Measurements from ENCODE around the gene FBXW5. TPM values are rescaled to one million over a fixed set of nuclear protein-coding genes. Genes with fewer than 3 reads are reported as not detected.

Gene FBXW5
- total RNA-seq, 1 experiment from 2014 or later = 66.8 TPM

- peaks cover 12% of the 10 kb centered on the region for H3K36me3 Mint-ChIP-seq (ENCODE audit: insufficient read depth, unreplicated experiment)
- no peak overlapping the region for H3K27ac Mint-ChIP-seq (ENCODE audit: unreplicated experiment)
- no peaks in the 10 kb centered on the region for H3K9me3 ChIP-seq
- no peak for TF ChIP-seq CTCF (IDR thresholded peaks at IDR 0.05; ENCODE audit: insufficient read depth in 1 of 2, low read depth in 1 of 2, low read length in 1 of 2, severe bottlenecking in 1 of 2, unreplicated experiment in 1 of 2)
- no peaks in the 10 kb centered on the region for H3K4me1 Mint-ChIP-seq (ENCODE audit: low read depth, unreplicated experiment)
- no peak overlapping the region for H3K4me3 Mint-ChIP-seq (ENCODE audit: unreplicated experiment)
- no peak for DNase-seq
- ChIA-PET POLR2A (no interaction called here), CTCF (no interaction called here)
- no peaks in the 10 kb centered on the region; the same call in 1 of the 2 replicates for H3K36me3 ChIP-seq (ENCODE audit: control insufficient read depth, insufficient read depth, low read length)
- H3K4me1 ChIP-seq = peaks cover 19% of the 10 kb centered on the region
- H3K27me3 Mint-ChIP-seq (ENCODE audit: insufficient read depth, unreplicated experiment) = no peaks in the 10 kb centered on the region
- intact Hi-C loops (cut with micrococcal nuclease; ENCODE audit: unreplicated experiment) = no loop called here
- no TSS peak for BruUV-seq (replicated peaks)
- peaks cover 12% of the 10 kb centered on the region for H3K9me3 Mint-ChIP-seq (ENCODE audit: unreplicated experiment)
- no peaks in the 10 kb centered on the region for H3K27me3 ChIP-seq (replicated peaks; ENCODE audit: control insufficient read depth, insufficient read depth, low read length)
- no peak overlapping the region for H3K4me3 ChIP-seq (ENCODE audit: low read depth, low read length)
Observed at GRCh38 chr9:136952876-136953770, 8.6 kb upstream of the FBXW5 start.

GRCh38 chr9:136952321-136952850 is 7.8 kb upstream of the FBXW5 start:
- no TSS peak for BruUV-seq (replicated peaks)
- no peak overlapping the region for H3K4me3 ChIP-seq (ENCODE audit: low read depth, low read length)
- no peaks in the 10 kb centered on the region for H3K27me3 ChIP-seq (replicated peaks; ENCODE audit: control insufficient read depth, insufficient read depth, low read length)
- peaks cover 27% of the 10 kb centered on the region for H3K4me1 ChIP-seq
- POLR2A ChIA-PET = no interaction called here
- H3K9me3 Mint-ChIP-seq (ENCODE audit: unreplicated experiment) = peaks cover 12% of the 10 kb centered on the region
- intact Hi-C loops (cut with micrococcal nuclease; ENCODE audit: unreplicated experiment) = no loop called here
- CTCF ChIA-PET = no interaction called here
- DNase-seq = no peak
- H3K36me3 ChIP-seq (ENCODE audit: control insufficient read depth, insufficient read depth, low read length) = no peaks in the 10 kb centered on the region; the same call in 1 of the 2 replicates
- no peaks in the 10 kb centered on the region for H3K9me3 ChIP-seq
- H3K36me3 Mint-ChIP-seq (ENCODE audit: insufficient read depth, unreplicated experiment) = peaks cover 12% of the 10 kb centered on the region
- no peak for TF ChIP-seq CTCF (IDR thresholded peaks at IDR 0.05; ENCODE audit: insufficient read depth in 1 of 2, low read depth in 1 of 2, low read length in 1 of 2, severe bottlenecking in 1 of 2, unreplicated experiment in 1 of 2)
- H3K4me3 Mint-ChIP-seq (ENCODE audit: unreplicated experiment) = no peak overlapping the region
- H3K27ac Mint-ChIP-seq (ENCODE audit: unreplicated experiment) = no peak overlapping the region
- H3K27me3 Mint-ChIP-seq (ENCODE audit: insufficient read depth, unreplicated experiment) = no peaks in the 10 kb centered on the region
- no peaks in the 10 kb centered on the region for H3K4me1 Mint-ChIP-seq (ENCODE audit: low read depth, unreplicated experiment)

GRCh38 chr9:136951541-136952320 is 7.2 kb upstream of the FBXW5 start, which contains the start of gene LCN12:
Gene LCN12 (plus strand): TSS chr9:136952273. CDS start chr9:136952328, 55 bp downstream.
- intact Hi-C loops (cut with micrococcal nuclease; ENCODE audit: unreplicated experiment) = no loop called here
- CTCF ChIA-PET = interaction anchor here (0.6 to 1.2 kb wide), 2 partner anchors 22 to 77 kb away, joined by 3 to 5 read pairs; no protein-coding TSS in a partner anchor

More at GRCh38 chr9:136951541-136952320, 7.2 kb upstream of the FBXW5 start, which contains the start of gene LCN12:
- Histone ChIP-seq H3K27me3 (replicated peaks; ENCODE audit: control insufficient read depth, insufficient read depth, low read length) (no peaks in the 10 kb centered on the region), H3K36me3 (ENCODE audit: control insufficient read depth, insufficient read depth, low read length) (no peaks in the 10 kb centered on the region; the same call in 1 of the 2 replicates), H3K4me1 (peaks cover 27% of the 10 kb centered on the region), H3K4me3 (ENCODE audit: low read depth, low read length) (no peak within 1 kb of the TSS), H3K9me3 (no peaks in the 10 kb centered on the region)
- DNase-seq = no peak
- no peak within 1 kb of the TSS for H3K4me3 Mint-ChIP-seq (ENCODE audit: unreplicated experiment)
- H3K27me3 Mint-ChIP-seq (ENCODE audit: insufficient read depth, unreplicated experiment) = no peaks in the 10 kb centered on the region
- H3K36me3 Mint-ChIP-seq (ENCODE audit: insufficient read depth, unreplicated experiment) = peaks cover 12% of the 10 kb centered on the region
- H3K9me3 Mint-ChIP-seq (ENCODE audit: unreplicated experiment) = peaks cover 7% of the 10 kb centered on the region
- TF ChIP-seq CTCF (IDR thresholded peaks at IDR 0.05; ENCODE audit: insufficient read depth in 1 of 2, low read depth in 1 of 2, low read length in 1 of 2, severe bottlenecking in 1 of 2, unreplicated experiment in 1 of 2) = no peak
- no peaks in the 10 kb centered on the region for H3K4me1 Mint-ChIP-seq (ENCODE audit: low read depth, unreplicated experiment)
- POLR2A ChIA-PET = no interaction called here
- no TSS peak for BruUV-seq (replicated peaks)
- no peak within 1 kb of the TSS for H3K27ac Mint-ChIP-seq (ENCODE audit: unreplicated experiment)

All from Caco-2 (cell line).